ENCODE measurements around the gene FDX2.
A peak's percentile ranks its signal among the peaks of the same experiment; 100 is the strongest.
"Not testable (repeated sequence)": the region's sequence is repeated elsewhere in the genome, so short reads cannot be mapped to it uniquely, and the experiment has no call there.

The FDX2 gene

GRCh38 chr19:10284065-10284959 lies 31.5 kb downstream of the FDX2 start:
- DNase-seq (ENCODE audit: low spot score) = no peak

- DNase-seq (ENCODE audit: low spot score) = no peak
Observed at GRCh38 chr19:10283301-10284064, 32.3 kb downstream of the FDX2 start.

GRCh38 chr19:10282043-10282442 lies 33.8 kb downstream of the FDX2 start:
- not testable (repeated sequence) for DNase-seq (ENCODE audit: low spot score)

- no peak for DNase-seq (ENCODE audit: low spot score)
Observed at GRCh38 chr19:10279737-10280442, 35.9 kb downstream of the FDX2 start.

- DNase-seq (ENCODE audit: low spot score) = no peak
Observed at GRCh38 chr19:10278935-10279334, 36.9 kb downstream of the FDX2 start.

GRCh38 chr19:10277795-10278589 lies 37.8 kb downstream of the FDX2 start:
- no peak for DNase-seq (ENCODE audit: low spot score)

- DNase-seq (ENCODE audit: low spot score) = no peak
Observed at GRCh38 chr19:10274589-10274988, 41.2 kb downstream of the FDX2 start.

- no peak for DNase-seq (ENCODE audit: low spot score)
Observed at GRCh38 chr19:10271543-10272086, 44.2 kb downstream of the FDX2 start.

- DNase-seq (ENCODE audit: low spot score) = peak; percentile 37
Observed at GRCh38 chr19:10270616-10271394, 45.0 kb downstream of the FDX2 start, which contains the start of gene ICAM1. Gene ICAM1, plus strand, starts transcription at chr19:10271120. Its CDS starts 40 bp downstream, at chr19:10271160.

- peak; percentile 27 for DNase-seq (ENCODE audit: low spot score)
Observed at GRCh38 chr19:10270180-10270615, 45.6 kb downstream of the FDX2 start.

- peak; percentile 85 for DNase-seq (ENCODE audit: low spot score)
Observed at GRCh38 chr19:10269333-10270179, 46.3 kb downstream of the FDX2 start.

GRCh38 chr19:10268071-10268470 lies 47.7 kb downstream of the FDX2 start:
- DNase-seq (ENCODE audit: low spot score) = no peak

GRCh38 chr19:10266706-10267105 lies 49.1 kb downstream of the FDX2 start:
- no peak for DNase-seq (ENCODE audit: low spot score)

GRCh38 chr19:10262771-10263170 lies 53.0 kb downstream of the FDX2 start:
- DNase-seq (ENCODE audit: low spot score) = no peak

GRCh38 chr19:10260141-10260584 lies 55.7 kb downstream of the FDX2 start:
- no peak for DNase-seq (ENCODE audit: low spot score)
